ENCODE measurements around the gene GYG2.

The GYG2 gene

DNA sequence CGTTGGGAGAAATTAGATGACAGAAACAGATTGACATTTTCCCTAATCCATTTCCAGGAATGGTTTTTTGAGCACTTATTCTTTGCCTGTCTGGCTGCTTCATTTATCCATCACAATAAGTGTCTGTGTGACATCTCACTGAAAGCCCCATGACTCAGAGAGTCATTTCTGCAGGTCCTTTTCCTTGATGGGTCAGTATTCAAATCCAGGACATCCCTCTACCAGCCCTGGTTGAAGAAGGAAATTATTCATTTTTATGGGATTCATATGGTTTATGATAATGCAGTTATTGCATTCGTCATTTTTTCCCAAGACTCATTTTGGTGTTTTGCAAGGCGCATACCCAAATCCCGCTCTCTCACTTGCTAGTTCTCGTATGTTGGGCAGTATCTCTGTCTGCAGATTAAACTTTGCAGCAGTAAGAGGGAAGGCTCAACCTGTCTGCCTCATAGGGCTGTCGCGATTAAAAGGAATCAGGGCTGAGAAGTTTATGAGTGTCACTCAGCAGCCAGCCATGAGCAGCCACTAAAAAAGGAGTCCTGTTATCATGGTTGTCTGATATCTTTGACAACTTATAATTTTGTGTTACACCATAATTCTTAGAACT is 44.0 kb downstream of the GYG2 start:
- Histone ChIP-seq H3K36me3 (ENCODE audit: insufficient read depth, low read length) (no peaks in the 10 kb centered on the region), H3K9ac (ENCODE audit: low read length) (no peak overlapping the region), H3K27ac (ENCODE audit: low read depth, low read length, poor library complexity, severe bottlenecking) (no peak overlapping the region), H3K27me3 (ENCODE audit: insufficient read depth, low read length) (no peaks in the 10 kb centered on the region), H3K4me2 (ENCODE audit: low read length) (no peak overlapping the region), H3K9me3 (ENCODE audit: low read length) (no peaks in the 10 kb centered on the region), H3F3A (ENCODE audit: insufficient read depth, low read length) (no peaks in the 10 kb centered on the region), H3K4me3 (ENCODE audit: low read depth, low read length, poor library complexity, severe bottlenecking) (no peak overlapping the region), H2AFZ (ENCODE audit: low read length) (no peak overlapping the region), H3K79me2 (ENCODE audit: insufficient read depth, low read length) (no peaks in the 10 kb centered on the region), H4K20me1 (ENCODE audit: insufficient read depth, low read length) (no peaks in the 10 kb centered on the region), H3K9me2 (ENCODE audit: low read depth, low read length) (no peaks in the 10 kb centered on the region), H3K4me1 (ENCODE audit: insufficient read depth, low read length, severe bottlenecking) (no peaks in the 10 kb centered on the region)
- TF ChIP-seq, protein P1, sequence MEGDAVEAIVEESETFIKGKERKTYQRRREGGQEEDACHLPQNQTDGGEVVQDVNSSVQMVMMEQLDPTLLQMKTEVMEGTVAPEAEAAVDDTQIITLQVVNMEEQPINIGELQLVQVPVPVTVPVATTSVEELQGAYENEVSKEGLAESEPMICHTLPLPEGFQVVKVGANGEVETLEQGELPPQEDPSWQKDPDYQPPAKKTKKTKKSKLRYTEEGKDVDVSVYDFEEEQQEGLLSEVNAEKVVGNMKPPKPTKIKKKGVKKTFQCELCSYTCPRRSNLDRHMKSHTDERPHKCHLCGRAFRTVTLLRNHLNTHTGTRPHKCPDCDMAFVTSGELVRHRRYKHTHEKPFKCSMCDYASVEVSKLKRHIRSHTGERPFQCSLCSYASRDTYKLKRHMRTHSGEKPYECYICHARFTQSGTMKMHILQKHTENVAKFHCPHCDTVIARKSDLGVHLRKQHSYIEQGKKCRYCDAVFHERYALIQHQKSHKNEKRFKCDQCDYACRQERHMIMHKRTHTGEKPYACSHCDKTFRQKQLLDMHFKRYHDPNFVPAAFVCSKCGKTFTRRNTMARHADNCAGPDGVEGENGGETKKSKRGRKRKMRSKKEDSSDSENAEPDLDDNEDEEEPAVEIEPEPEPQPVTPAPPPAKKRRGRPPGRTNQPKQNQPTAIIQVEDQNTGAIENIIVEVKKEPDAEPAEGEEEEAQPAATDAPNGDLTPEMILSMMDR (IDR thresholded peaks at IDR 0.05; ENCODE audit: low read length): no peak
- no peak for TF ChIP-seq EZH2 (IDR thresholded peaks at IDR 0.05; ENCODE audit: borderline replicate concordance, low read length)

GRCh38 chrX:2874222-2875135 is 45.7 kb downstream of the GYG2 start:
- no peaks in the 10 kb centered on the region for H3K4me1 ChIP-seq (ENCODE audit: insufficient read depth, low read length, severe bottlenecking)
- no peak overlapping the region for H3K9ac ChIP-seq (ENCODE audit: low read length)
- H3K9me2 ChIP-seq (ENCODE audit: low read depth, low read length): no peaks in the 10 kb centered on the region
- H3K79me2 ChIP-seq (ENCODE audit: insufficient read depth, low read length): no peaks in the 10 kb centered on the region
- no peak for TF ChIP-seq EZH2 (IDR thresholded peaks at IDR 0.05; ENCODE audit: borderline replicate concordance, low read length)
- TF ChIP-seq, protein P1 (IDR thresholded peaks at IDR 0.05; ENCODE audit: low read length): no peak
- H3F3A ChIP-seq (ENCODE audit: insufficient read depth, low read length): no peaks in the 10 kb centered on the region
- no peak overlapping the region for H3K4me2 ChIP-seq (ENCODE audit: low read length)
- H4K20me1 ChIP-seq (ENCODE audit: insufficient read depth, low read length): no peaks in the 10 kb centered on the region
- H2AFZ ChIP-seq (ENCODE audit: low read length): no peak overlapping the region
- no peaks in the 10 kb centered on the region for H3K36me3 ChIP-seq (ENCODE audit: insufficient read depth, low read length)
- no peaks in the 10 kb centered on the region for H3K27me3 ChIP-seq (ENCODE audit: insufficient read depth, low read length)
- H3K9me3 ChIP-seq (ENCODE audit: low read length): no peaks in the 10 kb centered on the region
- no peak overlapping the region for H3K27ac ChIP-seq (ENCODE audit: low read depth, low read length, poor library complexity, severe bottlenecking)
- H3K4me3 ChIP-seq (ENCODE audit: low read depth, low read length, poor library complexity, severe bottlenecking): no peak overlapping the region

- TF ChIP-seq EZH2 (IDR thresholded peaks at IDR 0.05; ENCODE audit: borderline replicate concordance, low read length): no peak
- TF ChIP-seq, protein P1 (IDR thresholded peaks at IDR 0.05; ENCODE audit: low read length): no peak
- no peaks in the 10 kb centered on the region for H3K36me3 ChIP-seq (ENCODE audit: insufficient read depth, low read length)
- no peaks in the 10 kb centered on the region for H3K4me1 ChIP-seq (ENCODE audit: insufficient read depth, low read length, severe bottlenecking)
- H3K27ac ChIP-seq (ENCODE audit: low read depth, low read length, poor library complexity, severe bottlenecking): no peak overlapping the region
- no peaks in the 10 kb centered on the region for H3K27me3 ChIP-seq (ENCODE audit: insufficient read depth, low read length)
- H3K79me2 ChIP-seq (ENCODE audit: insufficient read depth, low read length): no peaks in the 10 kb centered on the region
- no peaks in the 10 kb centered on the region for H3K9me3 ChIP-seq (ENCODE audit: low read length)
- no peak overlapping the region for H3K4me3 ChIP-seq (ENCODE audit: low read depth, low read length, poor library complexity, severe bottlenecking)
- H3F3A ChIP-seq (ENCODE audit: insufficient read depth, low read length): no peaks in the 10 kb centered on the region
- no peak overlapping the region for H3K4me2 ChIP-seq (ENCODE audit: low read length)
- no peak overlapping the region for H3K9ac ChIP-seq (ENCODE audit: low read length)
- no peak overlapping the region for H2AFZ ChIP-seq (ENCODE audit: low read length)
- no peaks in the 10 kb centered on the region for H3K9me2 ChIP-seq (ENCODE audit: low read depth, low read length)
- no peaks in the 10 kb centered on the region for H4K20me1 ChIP-seq (ENCODE audit: insufficient read depth, low read length)
Measured at GRCh38 chrX:2875136-2875481, 46.4 kb downstream of the GYG2 start.

Measured in OCI-LY1 (cell line).